Body of pancreas (tissue), 4 donors: ENCODE results near the gene MMP24.

Experiments
- POLR2A ChIP-seq, 3 donors: fragments of 450-650 bp; IDR thresholded peaks; one replicate each; pipeline ENCODE4 v1.6.1; 2016; ENCODE audit warnings: antibody characterized with exemption in 3 of 3, mild to moderate bottlenecking in 2 of 3
- TF ChIP-seq, protein P1 (sequence below), 7 experiments: fragments of 450-650 bp in 4 of 7; fragments of 200-600 bp in 3 of 7; sonication (generic) in 3 of 7; IDR thresholded peaks; one replicate each; pipeline ENCODE4 v1.5.1; 2016 to 2019; ENCODE audit warnings: antibody characterized with exemption in 7 of 7

DNA sequence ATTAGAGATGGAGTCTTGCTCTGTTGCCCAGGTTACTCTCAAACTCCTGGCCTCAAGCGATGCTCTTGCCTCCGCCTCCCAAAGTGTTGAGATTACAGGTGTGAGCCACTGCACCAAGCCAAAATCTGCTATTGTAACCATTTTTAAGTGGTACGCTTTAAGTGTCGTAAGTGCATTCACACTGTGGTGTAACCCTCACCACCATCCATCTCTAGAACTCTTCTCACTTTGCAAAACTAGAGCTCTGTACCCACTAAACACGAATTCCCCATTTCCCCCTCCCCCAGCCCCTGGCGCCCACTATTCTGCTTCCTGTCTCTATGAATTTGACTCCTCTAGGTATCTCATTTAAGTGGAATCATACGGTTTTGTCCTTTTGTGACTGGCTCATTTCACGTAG, 68.6 kb downstream of the MMP24 start:
- TF ChIP-seq, protein P1, sequence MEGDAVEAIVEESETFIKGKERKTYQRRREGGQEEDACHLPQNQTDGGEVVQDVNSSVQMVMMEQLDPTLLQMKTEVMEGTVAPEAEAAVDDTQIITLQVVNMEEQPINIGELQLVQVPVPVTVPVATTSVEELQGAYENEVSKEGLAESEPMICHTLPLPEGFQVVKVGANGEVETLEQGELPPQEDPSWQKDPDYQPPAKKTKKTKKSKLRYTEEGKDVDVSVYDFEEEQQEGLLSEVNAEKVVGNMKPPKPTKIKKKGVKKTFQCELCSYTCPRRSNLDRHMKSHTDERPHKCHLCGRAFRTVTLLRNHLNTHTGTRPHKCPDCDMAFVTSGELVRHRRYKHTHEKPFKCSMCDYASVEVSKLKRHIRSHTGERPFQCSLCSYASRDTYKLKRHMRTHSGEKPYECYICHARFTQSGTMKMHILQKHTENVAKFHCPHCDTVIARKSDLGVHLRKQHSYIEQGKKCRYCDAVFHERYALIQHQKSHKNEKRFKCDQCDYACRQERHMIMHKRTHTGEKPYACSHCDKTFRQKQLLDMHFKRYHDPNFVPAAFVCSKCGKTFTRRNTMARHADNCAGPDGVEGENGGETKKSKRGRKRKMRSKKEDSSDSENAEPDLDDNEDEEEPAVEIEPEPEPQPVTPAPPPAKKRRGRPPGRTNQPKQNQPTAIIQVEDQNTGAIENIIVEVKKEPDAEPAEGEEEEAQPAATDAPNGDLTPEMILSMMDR (IDR thresholded peaks at IDR 0.05), result no peak
- TF ChIP-seq POLR2A (IDR thresholded peaks at IDR 0.05), result no peak
